ENCODE measurements around the gene SRD5A2.
"Not testable (repeated sequence)": the region's sequence is repeated elsewhere in the genome, so short reads cannot be mapped to it uniquely, and the experiment has no call there.

The SRD5A2 gene

GRCh38 chr2:31511376-31511775 lies 69.4 kb downstream of the SRD5A2 start:
- H3K36me3 ChIP-seq (ENCODE audit: control insufficient read depth in 1 of 2, insufficient read depth in 2 of 2, low read length in 2 of 2) = no peaks in the 10 kb centered on the region
- no peaks in the 10 kb centered on the region for H3K27me3 ChIP-seq (ENCODE audit: low read depth, low read length)
- H3K27ac ChIP-seq (ENCODE audit: low read length) = no peak overlapping the region
- no peak overlapping the region for H3K4me3 ChIP-seq (ENCODE audit: low read depth in 1 of 2, low read length in 2 of 2)
- H3K9me3 ChIP-seq (ENCODE audit: control insufficient read depth in 1 of 2, low read length in 2 of 2) = no peaks in the 10 kb centered on the region
- no peaks in the 10 kb centered on the region for H3K4me1 ChIP-seq (ENCODE audit: control insufficient read depth in 1 of 2, insufficient read depth in 2 of 2, low read length in 2 of 2)

GRCh38 chr2:31505111-31505510 lies 75.6 kb downstream of the SRD5A2 start:
- Histone ChIP-seq H3K4me3 (ENCODE audit: low read depth in 1 of 2, low read length in 2 of 2) (no peak overlapping the region), H3K36me3 (ENCODE audit: control insufficient read depth in 1 of 2, insufficient read depth in 2 of 2, low read length in 2 of 2) (no peaks in the 10 kb centered on the region), H3K9me3 (ENCODE audit: control insufficient read depth in 1 of 2, low read length in 2 of 2) (no peaks in the 10 kb centered on the region), H3K4me1 (ENCODE audit: control insufficient read depth in 1 of 2, insufficient read depth in 2 of 2, low read length in 2 of 2) (no peaks in the 10 kb centered on the region), H3K27me3 (ENCODE audit: low read depth, low read length) (no peaks in the 10 kb centered on the region), H3K27ac (ENCODE audit: low read length) (no peak overlapping the region)

GRCh38 chr2:31504311-31504710 lies 76.4 kb downstream of the SRD5A2 start:
- no peaks in the 10 kb centered on the region for H3K9me3 ChIP-seq (ENCODE audit: control insufficient read depth in 1 of 2, low read length in 2 of 2)
- H3K4me1 ChIP-seq (ENCODE audit: control insufficient read depth in 1 of 2, insufficient read depth in 2 of 2, low read length in 2 of 2) = no peaks in the 10 kb centered on the region
- no peak overlapping the region for H3K4me3 ChIP-seq (ENCODE audit: low read depth in 1 of 2, low read length in 2 of 2)
- H3K36me3 ChIP-seq (ENCODE audit: control insufficient read depth in 1 of 2, insufficient read depth in 2 of 2, low read length in 2 of 2) = no peaks in the 10 kb centered on the region
- H3K27ac ChIP-seq (ENCODE audit: low read length) = no peak overlapping the region
- H3K27me3 ChIP-seq (ENCODE audit: low read depth, low read length) = no peaks in the 10 kb centered on the region

- not testable (repeated sequence) for H3K27me3 ChIP-seq (ENCODE audit: low read depth, low read length); H3K4me3 ChIP-seq (ENCODE audit: low read depth in 1 of 2, low read length in 2 of 2); H3K27ac ChIP-seq (ENCODE audit: low read length); H3K4me1 ChIP-seq (ENCODE audit: control insufficient read depth in 1 of 2, insufficient read depth in 2 of 2, low read length in 2 of 2); H3K36me3 ChIP-seq (ENCODE audit: control insufficient read depth in 1 of 2, insufficient read depth in 2 of 2, low read length in 2 of 2); H3K9me3 ChIP-seq (ENCODE audit: control insufficient read depth in 1 of 2, low read length in 2 of 2)
Observed at GRCh38 chr2:31496451-31496874, 84.3 kb downstream of the SRD5A2 start.

- not testable (repeated sequence) for H3K27ac ChIP-seq (ENCODE audit: low read length); H3K36me3 ChIP-seq (ENCODE audit: control insufficient read depth in 1 of 2, insufficient read depth in 2 of 2, low read length in 2 of 2); H3K4me3 ChIP-seq (ENCODE audit: low read depth in 1 of 2, low read length in 2 of 2); H3K9me3 ChIP-seq (ENCODE audit: control insufficient read depth in 1 of 2, low read length in 2 of 2); H3K27me3 ChIP-seq (ENCODE audit: low read depth, low read length); H3K4me1 ChIP-seq (ENCODE audit: control insufficient read depth in 1 of 2, insufficient read depth in 2 of 2, low read length in 2 of 2)
Observed at GRCh38 chr2:31489339-31489738, 91.4 kb downstream of the SRD5A2 start.

GRCh38 chr2:31483246-31483645 lies 97.5 kb downstream of the SRD5A2 start:
- H3K36me3 ChIP-seq (ENCODE audit: control insufficient read depth in 1 of 2, insufficient read depth in 2 of 2, low read length in 2 of 2) = no peaks in the 10 kb centered on the region
- no peaks in the 10 kb centered on the region for H3K27me3 ChIP-seq (ENCODE audit: low read depth, low read length)
- H3K4me1 ChIP-seq (ENCODE audit: control insufficient read depth in 1 of 2, insufficient read depth in 2 of 2, low read length in 2 of 2) = no peaks in the 10 kb centered on the region
- no peak overlapping the region for H3K4me3 ChIP-seq (ENCODE audit: low read depth in 1 of 2, low read length in 2 of 2)
- no peak overlapping the region for H3K27ac ChIP-seq (ENCODE audit: low read length)
- H3K9me3 ChIP-seq (ENCODE audit: control insufficient read depth in 1 of 2, low read length in 2 of 2) = no peaks in the 10 kb centered on the region

GRCh38 chr2:31476511-31477180 lies 104.1 kb downstream of the SRD5A2 start:
- Histone ChIP-seq H3K4me1 (ENCODE audit: control insufficient read depth in 1 of 2, insufficient read depth in 2 of 2, low read length in 2 of 2) (no peaks in the 10 kb centered on the region), H3K9me3 (ENCODE audit: control insufficient read depth in 1 of 2, low read length in 2 of 2) (no peaks in the 10 kb centered on the region), H3K36me3 (ENCODE audit: control insufficient read depth in 1 of 2, insufficient read depth in 2 of 2, low read length in 2 of 2) (no peaks in the 10 kb centered on the region), H3K27ac (ENCODE audit: low read length) (no peak overlapping the region), H3K4me3 (ENCODE audit: low read depth in 1 of 2, low read length in 2 of 2) (no peak overlapping the region), H3K27me3 (ENCODE audit: low read depth, low read length) (no peaks in the 10 kb centered on the region)

- Histone ChIP-seq H3K27ac (ENCODE audit: low read length) (no peak overlapping the region), H3K4me3 (ENCODE audit: low read depth in 1 of 2, low read length in 2 of 2) (no peak overlapping the region), H3K36me3 (ENCODE audit: control insufficient read depth in 1 of 2, insufficient read depth in 2 of 2, low read length in 2 of 2) (no peaks in the 10 kb centered on the region), H3K9me3 (ENCODE audit: control insufficient read depth in 1 of 2, low read length in 2 of 2) (no peaks in the 10 kb centered on the region), H3K4me1 (ENCODE audit: control insufficient read depth in 1 of 2, insufficient read depth in 2 of 2, low read length in 2 of 2) (no peaks in the 10 kb centered on the region), H3K27me3 (ENCODE audit: low read depth, low read length) (no peaks in the 10 kb centered on the region)
Observed at GRCh38 chr2:31475692-31476091, 105.0 kb downstream of the SRD5A2 start.

- Histone ChIP-seq H3K4me1 (ENCODE audit: control insufficient read depth in 1 of 2, insufficient read depth in 2 of 2, low read length in 2 of 2) (no peaks in the 10 kb centered on the region), H3K27ac (ENCODE audit: low read length) (no peak overlapping the region), H3K9me3 (ENCODE audit: control insufficient read depth in 1 of 2, low read length in 2 of 2) (no peaks in the 10 kb centered on the region), H3K27me3 (ENCODE audit: low read depth, low read length) (no peaks in the 10 kb centered on the region), H3K4me3 (ENCODE audit: low read depth in 1 of 2, low read length in 2 of 2) (no peak overlapping the region), H3K36me3 (ENCODE audit: control insufficient read depth in 1 of 2, insufficient read depth in 2 of 2, low read length in 2 of 2) (no peaks in the 10 kb centered on the region)
Observed at GRCh38 chr2:31474296-31474695, 106.4 kb downstream of the SRD5A2 start.

Data from muscle layer of duodenum (tissue), 2 donors.